Dendritic cell treated with granulocyte-macrophage colony-stimulating factor and Interleukin-4, amounts not matched to agents 40 ng/mL and 50 ng/mL, for 4 days (primary cell): ENCODE data around the gene RAB8A.

Source experiments
- H3K27ac Mint-ChIP-seq: one replicate; pipeline ENCODE4 v1.8.0; 2022; ENCODE audit warnings: mild to moderate bottlenecking, mixed read lengths
- H3K27me3 Mint-ChIP-seq: one replicate; pipeline ENCODE4 v1.8.0; 2022; ENCODE audit warnings: mild to moderate bottlenecking, mixed read lengths
- H3K36me3 Mint-ChIP-seq: one replicate; pipeline ENCODE4 v1.8.0; 2022; ENCODE audit warnings: low read depth, mixed read lengths
- H3K4me1 Mint-ChIP-seq: one replicate; pipeline ENCODE4 v1.8.0; 2022; ENCODE audit warnings: low read depth, mixed read lengths
- H3K4me3 Mint-ChIP-seq: one replicate; pipeline ENCODE4 v1.8.0; 2022; ENCODE audit warnings: mild to moderate bottlenecking, moderate library complexity, mixed read lengths
- H3K9me3 Mint-ChIP-seq: one replicate; pipeline ENCODE4 v1.8.0; 2022; ENCODE audit warnings: mixed read lengths
- intact Hi-C: fragments of 100-400 bp; cut with micrococcal nuclease; formaldehyde crosslinking; loops from one replicate; pipeline ENCODE4 v1.15.0; 2022

Gene RAB8A

DNA sequence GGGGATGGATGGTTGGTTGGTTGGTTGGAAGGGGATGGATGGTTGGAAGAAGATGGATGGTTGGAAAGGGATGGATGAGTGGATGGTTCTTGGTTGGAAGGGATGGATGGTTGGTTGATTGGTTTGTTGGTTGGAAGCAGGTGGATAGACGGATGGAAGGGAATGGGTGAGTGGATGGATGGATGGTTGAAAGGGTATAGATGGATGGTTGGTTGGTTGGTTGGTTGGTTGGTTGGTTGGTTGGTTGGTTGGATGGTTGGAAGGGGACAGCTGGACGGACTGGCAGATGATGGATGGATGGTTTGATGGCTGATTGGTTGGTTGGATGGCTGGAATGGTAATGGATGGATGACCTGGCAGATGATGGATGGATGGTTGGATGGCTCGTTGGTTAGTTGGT is 20.0 kb downstream of the RAB8A start:
- Mint-ChIP-seq H3K27ac (no peak overlapping the region), H3K4me3 (no peak overlapping the region), H3K9me3 (peaks cover 13% of the 10 kb centered on the region), H3K4me1 (peaks cover 48% of the 10 kb centered on the region), H3K36me3 (peaks cover 88% of the 10 kb centered on the region), H3K27me3 (no peaks in the 10 kb centered on the region)
- intact Hi-C loops = no loop called here

- H3K4me1 Mint-ChIP-seq = peaks cover 54% of the 10 kb centered on the region
- peaks cover 13% of the 10 kb centered on the region for H3K9me3 Mint-ChIP-seq
- intact Hi-C loops = no loop called here
- no peaks in the 10 kb centered on the region for H3K27me3 Mint-ChIP-seq
- peaks cover 66% of the 10 kb centered on the region for H3K36me3 Mint-ChIP-seq
- H3K4me3 Mint-ChIP-seq = no peak overlapping the region
- no peak overlapping the region for H3K27ac Mint-ChIP-seq
Measured at GRCh38 chr19:16133818-16134217, 22.1 kb downstream of the RAB8A start.

- no peak overlapping the region for H3K4me3 Mint-ChIP-seq
- peaks cover 59% of the 10 kb centered on the region for H3K36me3 Mint-ChIP-seq
- no peaks in the 10 kb centered on the region for H3K27me3 Mint-ChIP-seq
- H3K4me1 Mint-ChIP-seq = peaks cover 58% of the 10 kb centered on the region
- no peak overlapping the region for H3K27ac Mint-ChIP-seq
- intact Hi-C loops = no loop called here
- peaks cover 13% of the 10 kb centered on the region for H3K9me3 Mint-ChIP-seq
Measured at GRCh38 chr19:16134510-16134909, 22.8 kb downstream of the RAB8A start.

DNA sequence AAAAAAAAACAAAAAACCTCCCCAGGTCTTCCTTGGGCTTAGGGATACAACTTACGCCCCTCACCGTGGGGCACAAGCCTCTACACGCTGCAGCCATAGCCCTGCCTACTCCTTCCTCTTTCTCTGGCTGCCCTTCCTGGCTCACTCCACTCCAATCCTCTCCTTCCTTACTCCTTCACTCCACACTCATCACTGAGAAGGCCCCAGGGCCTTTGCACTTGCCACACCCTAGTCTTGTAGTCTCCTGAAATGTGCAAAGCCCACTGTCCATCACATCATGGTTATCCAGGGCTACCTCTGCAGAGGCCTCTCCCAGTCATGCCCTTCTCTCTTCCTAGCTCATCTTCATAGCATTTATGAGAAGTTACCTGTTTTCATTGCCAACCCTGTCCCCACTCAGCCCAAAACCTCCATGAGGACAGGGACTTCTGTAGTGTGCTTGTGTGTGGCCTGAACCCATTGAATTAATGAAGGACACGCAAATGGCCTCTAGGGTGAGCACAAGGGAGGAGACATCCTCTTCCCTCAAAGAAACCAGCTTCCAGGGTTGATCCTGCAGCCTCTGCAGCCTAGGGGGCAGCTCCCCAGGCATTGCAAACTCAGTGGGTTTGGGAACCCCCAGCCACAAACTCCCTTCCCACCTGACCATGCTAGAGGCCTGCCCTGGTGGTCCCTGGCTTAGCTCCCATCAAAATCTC is 23.9 kb downstream of the RAB8A start:
- peak overlapping the region; percentile 25 for H3K27ac Mint-ChIP-seq
- intact Hi-C loops = no loop called here
- H3K27me3 Mint-ChIP-seq = no peaks in the 10 kb centered on the region
- peaks cover 13% of the 10 kb centered on the region for H3K9me3 Mint-ChIP-seq
- peaks cover 58% of the 10 kb centered on the region for H3K4me1 Mint-ChIP-seq
- no peak overlapping the region for H3K4me3 Mint-ChIP-seq
- H3K36me3 Mint-ChIP-seq = peaks cover 49% of the 10 kb centered on the region

GRCh38 chr19:16136185-16136999 is 24.7 kb downstream of the RAB8A start:
- Mint-ChIP-seq H3K27me3 (no peaks in the 10 kb centered on the region), H3K4me3 (no peak overlapping the region), H3K9me3 (peaks cover 6% of the 10 kb centered on the region), H3K4me1 (peaks cover 62% of the 10 kb centered on the region), H3K27ac (peak overlapping the region; percentile 25), H3K36me3 (peaks cover 40% of the 10 kb centered on the region)
- intact Hi-C loops = no loop called here

GRCh38 chr19:16139752-16140151 is 28.1 kb downstream of the RAB8A start:
- H3K4me3 Mint-ChIP-seq = no peak overlapping the region
- peaks cover 72% of the 10 kb centered on the region for H3K4me1 Mint-ChIP-seq
- intact Hi-C loops = loop anchor here (5.0 kb wide), 1 partner anchor 48 kb away; the partner anchor contains the start of gene FAM32A
- peak overlapping the region; percentile 75 for H3K27ac Mint-ChIP-seq
- no peaks in the 10 kb centered on the region for H3K27me3 Mint-ChIP-seq
- H3K9me3 Mint-ChIP-seq = no peaks in the 10 kb centered on the region
- peaks cover 18% of the 10 kb centered on the region for H3K36me3 Mint-ChIP-seq

DNA sequence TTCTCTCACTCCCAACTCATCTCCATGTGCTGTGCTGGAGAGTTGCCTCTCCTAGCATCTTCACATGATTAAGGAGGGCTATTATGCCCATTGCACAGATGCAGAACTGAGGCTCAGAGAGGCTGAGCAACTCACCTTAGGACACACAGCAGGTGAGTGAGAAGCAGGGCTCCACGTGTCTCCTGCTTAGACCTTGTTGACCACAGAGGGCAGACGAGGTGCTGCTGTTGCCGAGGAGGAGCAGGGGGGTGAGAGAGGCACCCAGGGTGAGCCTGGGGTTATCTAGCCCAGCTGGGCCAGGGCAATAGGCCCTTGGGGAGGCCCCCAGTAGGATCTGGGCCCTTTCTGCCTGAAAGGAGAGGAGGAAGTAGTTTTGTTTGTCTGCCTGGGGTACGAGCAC is 29.4 kb downstream of the RAB8A start:
- Mint-ChIP-seq H3K27ac (peak overlapping the region; percentile 73), H3K27me3 (no peaks in the 10 kb centered on the region), H3K4me3 (no peak overlapping the region), H3K36me3 (peaks cover 12% of the 10 kb centered on the region), H3K9me3 (no peaks in the 10 kb centered on the region), H3K4me1 (peaks cover 72% of the 10 kb centered on the region)
- intact Hi-C loops = loop anchor here (5.0 kb wide), 1 partner anchor 46 kb away; the partner anchor contains the start of gene FAM32A

- H3K27ac Mint-ChIP-seq = peak overlapping the region; percentile 97
- H3K9me3 Mint-ChIP-seq = no peaks in the 10 kb centered on the region
- intact Hi-C loops = loop anchor here (5.0 kb wide), 1 partner anchor 45 kb away; the partner anchor contains the start of gene FAM32A
- H3K27me3 Mint-ChIP-seq = no peaks in the 10 kb centered on the region
- H3K36me3 Mint-ChIP-seq = peaks cover 12% of the 10 kb centered on the region
- peaks cover 68% of the 10 kb centered on the region for H3K4me1 Mint-ChIP-seq
- H3K4me3 Mint-ChIP-seq = peak overlapping the region; percentile 89
Measured at GRCh38 chr19:16142032-16142580, 30.4 kb downstream of the RAB8A start.

GRCh38 chr19:16143399-16144215 is 31.9 kb downstream of the RAB8A start, which contains the start of gene HSH2D:
HSH2D (plus strand) TSS chr19:16143685; CDS start chr19:16148751, 5,066 bp downstream.
- Mint-ChIP-seq H3K9me3 (no peaks in the 10 kb centered on the region), H3K27me3 (no peaks in the 10 kb centered on the region), H3K4me3 (peak within 1 kb of the TSS; percentile 89), H3K4me1 (peaks cover 69% of the 10 kb centered on the region), H3K36me3 (peaks cover 12% of the 10 kb centered on the region), H3K27ac (peak within 1 kb of the TSS; percentile 97)
- intact Hi-C loops = loop anchor here (1.0 to 5.0 kb wide), 2 partner anchors 25 to 44 kb away; partner anchors contain the start of gene FAM32A

GRCh38 chr19:16144216-16144581 is 32.5 kb downstream of the RAB8A start:
- intact Hi-C loops = loop anchor here (5.0 kb wide), 1 partner anchor 43 kb away; the partner anchor contains the start of gene FAM32A
- H3K27me3 Mint-ChIP-seq = no peaks in the 10 kb centered on the region
- peak overlapping the region; percentile 89 for H3K4me3 Mint-ChIP-seq
- H3K27ac Mint-ChIP-seq = peak overlapping the region; percentile 97
- H3K36me3 Mint-ChIP-seq = peaks cover 18% of the 10 kb centered on the region
- peaks cover 70% of the 10 kb centered on the region for H3K4me1 Mint-ChIP-seq
- H3K9me3 Mint-ChIP-seq = no peaks in the 10 kb centered on the region

DNA sequence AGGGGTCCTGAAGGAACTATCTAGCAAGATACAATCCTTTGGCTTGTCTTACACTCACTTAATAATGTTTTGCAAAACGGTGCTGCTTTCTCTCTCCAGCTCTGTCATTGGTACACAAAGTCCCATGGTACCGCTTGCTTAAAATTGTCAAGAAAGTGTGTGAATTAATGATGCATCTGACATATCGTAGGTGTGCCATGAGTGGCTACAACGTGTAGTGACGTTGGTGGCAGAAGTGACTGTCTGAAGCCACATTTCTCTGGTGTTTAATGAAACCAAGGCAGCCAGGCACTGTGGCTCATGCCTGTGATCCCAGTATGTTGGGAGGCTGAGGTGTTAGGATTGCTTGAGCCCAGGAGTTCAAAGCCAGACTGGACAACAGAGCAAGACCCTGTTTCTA is 34.4 kb downstream of the RAB8A start:
- Mint-ChIP-seq H3K27me3 (no peaks in the 10 kb centered on the region), H3K36me3 (peaks cover 26% of the 10 kb centered on the region), H3K4me3 (peak overlapping the region; percentile 68), H3K4me1 (peaks cover 70% of the 10 kb centered on the region), H3K27ac (peak overlapping the region; percentile 97), H3K9me3 (no peaks in the 10 kb centered on the region)
- intact Hi-C loops = no loop called here

DNA sequence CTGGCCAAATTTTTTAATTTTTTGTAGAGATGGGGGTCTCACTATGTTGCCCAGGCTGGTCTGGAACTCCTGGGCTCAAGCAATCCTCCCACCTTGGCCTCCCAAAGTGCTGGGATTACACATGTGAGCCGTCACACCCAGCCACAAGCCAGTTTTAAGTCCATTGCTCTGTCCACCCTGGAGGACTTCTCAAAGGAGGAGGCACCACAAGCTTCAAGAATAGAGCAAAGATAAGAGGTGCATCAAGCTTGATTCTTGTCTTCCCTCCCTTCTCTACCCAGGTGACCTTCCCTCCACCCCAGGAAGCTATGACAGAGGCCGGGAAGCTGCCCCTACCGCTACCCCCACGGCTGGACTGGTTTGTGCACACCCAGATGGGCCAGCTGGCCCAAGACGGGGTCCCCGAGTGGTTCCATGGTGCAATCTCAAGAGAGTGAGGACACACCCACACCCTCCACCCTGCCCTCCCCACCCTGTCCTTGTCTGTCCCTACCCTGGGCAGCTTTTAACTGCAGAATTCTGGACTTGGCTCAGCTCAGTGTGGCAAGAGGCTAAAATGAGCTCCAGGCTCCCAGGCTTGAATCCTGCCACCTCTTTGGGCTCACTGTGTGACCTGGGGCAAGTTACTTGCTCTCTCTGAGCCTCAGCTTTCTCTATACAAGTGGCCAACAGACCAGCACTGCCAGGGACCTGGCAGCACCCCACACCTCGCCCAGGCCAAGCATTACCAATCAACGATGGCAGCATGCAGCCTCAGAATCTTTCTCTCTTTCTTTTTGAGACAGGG is 36.9 kb downstream of the RAB8A start:
- Mint-ChIP-seq H3K27me3 (no peaks in the 10 kb centered on the region), H3K9me3 (no peaks in the 10 kb centered on the region), H3K4me1 (peaks cover 66% of the 10 kb centered on the region), H3K36me3 (peaks cover 45% of the 10 kb centered on the region), H3K27ac (peak overlapping the region; percentile 95), H3K4me3 (peak overlapping the region; percentile 52)
- intact Hi-C loops = no loop called here
